Stimulated activated CD4-positive, alpha-beta T cell treated with anti-CD3 and anti-CD28 coated beads, Interleukin-15, amount 100 ng/mL, for 24 hours (primary cell): Measurements from ENCODE around the gene EPHA6.
A peak's percentile ranks its signal among the peaks of the same experiment; 100 is the strongest.

Experiments used
- DNase-seq: peaks from one replicate; pipeline ENCODE4 v3.0.0-alpha.2; 2020

The EPHA6 gene

DNA sequence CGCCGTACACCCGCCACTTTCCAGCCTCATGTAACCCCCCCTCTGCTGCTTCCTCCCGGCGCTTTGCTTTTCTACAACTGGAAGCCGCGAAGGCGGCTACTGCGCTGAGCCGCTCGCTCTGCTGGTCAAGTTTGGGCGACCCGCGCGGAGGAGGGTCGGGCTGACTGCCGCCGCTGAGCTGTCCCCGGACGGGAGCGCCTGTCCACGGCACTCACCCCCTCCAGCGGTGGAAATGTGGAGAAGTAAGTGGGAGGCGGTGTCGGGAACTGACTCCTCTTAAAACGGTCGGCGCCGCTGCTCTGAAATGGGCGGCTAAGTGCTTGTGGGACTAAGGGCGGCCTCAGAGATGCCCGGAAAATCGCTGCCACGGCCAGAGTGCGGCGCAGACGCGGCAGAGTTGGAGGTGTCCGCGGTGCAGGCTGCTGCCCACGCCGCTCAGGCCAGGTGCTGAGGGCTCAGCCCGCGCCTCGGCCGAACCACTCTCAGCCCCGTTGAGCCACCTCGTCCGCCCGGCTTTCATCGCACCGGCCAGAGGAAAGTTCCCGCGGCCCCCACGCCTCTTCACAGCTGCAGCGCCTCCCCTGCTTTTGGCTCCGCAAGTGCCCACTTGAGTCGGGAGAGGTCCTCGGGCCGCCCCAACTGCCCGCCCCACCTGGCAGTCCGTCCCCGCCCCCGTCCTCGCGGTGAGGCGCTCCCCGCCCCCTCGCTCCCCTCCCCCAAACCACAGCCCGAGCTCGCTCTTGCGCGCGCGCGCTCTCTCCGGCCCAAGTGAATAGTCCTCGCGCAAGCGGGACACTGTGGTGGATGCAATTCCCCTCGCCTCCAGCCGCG lies at the start of gene EPHA6:
Gene EPHA6, plus strand, starts transcription at position 775 of the 831 bp plus-strand sequence.
- peak; percentile 12 for DNase-seq

DNA sequence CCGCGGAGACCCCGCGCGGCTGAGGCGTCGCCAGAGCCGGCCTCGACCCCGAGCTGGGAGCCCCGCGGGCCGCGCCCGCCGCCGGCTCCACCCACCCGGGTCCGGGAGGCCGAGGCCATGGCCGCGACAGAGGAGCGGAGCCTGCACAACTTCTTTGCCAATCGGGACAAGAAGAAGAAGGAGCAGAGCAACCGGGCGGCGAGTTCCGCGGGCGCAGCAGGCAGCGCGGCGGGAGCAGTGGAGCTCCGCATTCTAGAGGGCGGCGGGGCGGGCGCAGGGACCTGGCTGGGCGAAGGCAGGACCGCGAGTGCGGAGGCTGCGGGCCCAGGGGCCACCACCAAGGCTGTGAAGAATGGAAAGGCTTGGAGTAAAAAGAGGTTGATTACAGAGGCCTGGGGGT lies 37.6 kb upstream of the EPHA6 start:
- DNase-seq, result no peak

DNA sequence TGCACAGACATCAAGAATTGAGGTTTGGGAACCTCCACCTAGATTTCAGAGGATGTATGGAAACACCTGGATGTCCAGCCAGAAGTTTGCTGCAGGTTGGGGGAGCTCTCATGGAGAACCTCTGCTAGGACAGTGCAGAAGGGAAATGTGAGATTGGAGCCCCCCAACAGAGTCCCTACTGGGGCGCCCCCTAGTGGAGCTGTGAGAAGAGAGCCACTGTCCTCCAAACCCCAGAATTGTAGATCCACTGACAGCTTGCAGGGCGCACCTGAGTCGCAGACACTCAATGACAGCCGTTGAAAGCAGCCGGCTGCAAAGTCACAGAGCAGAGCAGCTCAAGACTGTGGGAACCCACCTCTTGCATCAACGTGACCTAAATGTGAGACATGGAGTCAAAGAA lies 34.6 kb upstream of the EPHA6 start:
- DNase-seq, result peak; percentile 10

DNA sequence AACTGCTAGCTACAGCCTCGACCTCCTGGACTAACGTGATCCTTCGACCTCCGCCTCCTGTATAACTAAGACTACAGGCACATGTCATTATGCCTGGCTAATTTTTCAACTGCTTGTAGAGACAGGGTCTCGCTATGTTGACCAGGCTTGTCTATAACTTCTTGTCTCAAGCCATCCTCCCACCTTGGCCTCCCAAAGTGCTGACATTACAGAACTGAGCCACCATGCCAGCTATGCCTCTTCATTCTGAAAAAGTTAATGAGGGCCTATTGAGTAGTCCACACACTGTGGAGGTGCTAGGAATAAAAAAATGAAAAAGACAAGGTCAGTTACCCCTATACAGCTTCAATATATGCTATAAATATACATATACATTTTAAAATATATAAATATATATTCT lies 18.3 kb upstream of the EPHA6 start:
- DNase-seq, result no peak

DNA sequence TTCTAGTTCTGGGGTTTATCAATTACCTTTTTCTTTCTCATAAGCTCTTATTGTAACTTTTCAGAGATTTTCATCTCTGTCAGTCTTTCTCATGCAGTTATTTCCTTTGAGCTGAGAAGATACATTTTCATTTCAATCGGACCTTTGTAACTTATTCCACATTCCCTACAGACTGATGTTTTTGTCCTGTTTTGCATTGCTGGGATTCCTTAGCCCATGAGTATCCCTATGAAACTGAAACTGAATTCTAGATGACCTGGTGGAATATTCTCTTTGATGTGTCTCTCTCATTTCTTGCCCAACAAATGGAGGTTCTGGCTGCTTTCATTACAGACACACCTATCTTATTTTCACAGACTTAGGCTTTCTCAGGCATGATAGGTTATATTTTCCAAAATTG lies 10.5 kb upstream of the EPHA6 start:
- DNase-seq, result no peak

DNA sequence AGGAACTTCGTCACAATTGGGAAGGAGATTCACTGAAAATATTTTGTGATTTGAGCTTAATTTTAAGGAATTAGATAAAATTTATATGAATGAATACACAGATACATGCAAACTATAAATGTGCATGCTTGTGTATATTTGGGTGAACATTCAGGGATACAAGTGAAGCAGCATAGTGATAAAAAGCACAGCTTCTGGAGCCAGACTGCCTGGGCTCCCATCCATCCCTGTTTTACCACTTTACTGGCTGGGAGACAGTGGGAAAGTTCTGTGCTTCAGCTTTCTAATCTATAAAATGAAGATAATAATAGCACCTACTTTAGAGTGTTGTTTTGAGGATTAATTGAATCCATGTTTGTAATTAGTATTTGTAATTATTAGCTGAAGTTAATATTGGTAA lies 8.1 kb upstream of the EPHA6 start:
- DNase-seq, result no peak

DNA sequence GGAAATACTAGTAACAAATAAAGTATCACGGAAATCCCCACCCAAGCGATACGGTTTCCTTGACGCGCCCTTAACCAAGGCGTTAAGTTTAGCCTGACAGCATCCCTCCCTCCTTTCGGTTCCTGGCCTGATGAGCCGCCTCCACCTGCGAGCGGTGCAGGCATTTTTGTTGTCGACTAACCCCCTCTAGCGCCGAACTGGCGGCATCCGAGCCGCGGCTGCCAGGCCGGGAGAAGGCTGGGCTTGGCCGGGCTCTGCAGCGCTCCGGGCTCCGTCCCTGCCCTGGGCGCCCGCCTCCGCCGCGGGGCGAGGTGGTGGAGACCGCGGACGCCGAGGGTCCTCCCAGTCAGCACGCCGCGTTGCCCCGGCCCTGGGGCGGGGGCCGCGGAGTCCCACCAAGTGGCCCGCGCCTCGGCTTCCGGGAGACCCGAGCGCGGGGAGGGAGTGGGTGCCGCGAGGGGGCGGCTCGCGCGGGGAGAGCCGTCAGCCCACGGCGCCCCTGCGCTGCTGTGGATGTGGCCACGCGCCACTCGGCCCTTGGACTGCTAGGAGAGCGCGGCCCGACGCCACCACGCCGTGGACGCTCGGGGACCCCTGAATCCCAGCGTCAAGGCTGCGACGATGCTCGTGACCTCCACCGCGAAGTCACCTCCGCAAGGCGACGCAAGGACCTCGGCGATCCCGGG lies 1.1 kb upstream of the EPHA6 start:
- peak; percentile 77 for DNase-seq

DNA sequence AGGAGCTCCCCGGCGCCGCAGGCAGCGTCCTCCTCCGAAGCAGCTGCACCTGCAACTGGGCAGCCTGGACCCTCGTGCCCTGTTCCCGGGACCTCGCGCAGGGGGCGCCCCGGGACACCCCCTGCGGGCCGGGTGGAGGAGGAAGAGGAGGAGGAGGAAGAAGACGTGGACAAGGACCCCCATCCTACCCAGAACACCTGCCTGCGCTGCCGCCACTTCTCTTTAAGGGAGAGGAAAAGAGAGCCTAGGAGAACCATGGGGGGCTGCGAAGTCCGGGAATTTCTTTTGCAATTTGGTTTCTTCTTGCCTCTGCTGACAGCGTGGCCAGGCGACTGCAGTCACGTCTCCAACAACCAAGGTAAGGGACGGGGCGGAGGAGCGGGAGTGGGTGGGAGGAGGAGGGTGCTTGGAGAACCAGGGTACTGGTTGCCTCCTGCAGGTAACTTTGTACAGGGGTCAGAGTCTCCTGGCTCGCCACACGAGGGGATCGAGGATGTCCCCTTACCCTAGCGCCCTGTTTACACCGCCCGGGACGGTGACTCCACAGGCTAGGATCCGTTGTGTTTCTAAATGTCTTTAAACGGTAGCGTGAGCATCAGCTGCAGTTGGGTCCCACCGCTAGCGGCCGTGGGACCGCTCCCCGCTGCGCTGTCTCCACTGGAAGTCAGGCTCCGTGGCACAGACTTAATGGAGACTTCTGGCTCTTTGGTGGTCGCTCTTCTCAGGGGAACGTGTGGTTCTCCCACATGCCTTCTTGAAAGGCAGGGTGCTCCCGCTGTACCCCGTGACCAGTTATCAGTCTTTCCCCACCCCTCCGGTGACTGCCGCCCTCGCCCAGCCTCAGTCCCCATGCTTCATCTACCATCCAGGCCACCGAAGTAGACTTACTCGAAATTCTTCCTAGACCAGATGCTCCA lies 515 bp downstream of the EPHA6 start:
- DNase-seq, result no peak

DNA sequence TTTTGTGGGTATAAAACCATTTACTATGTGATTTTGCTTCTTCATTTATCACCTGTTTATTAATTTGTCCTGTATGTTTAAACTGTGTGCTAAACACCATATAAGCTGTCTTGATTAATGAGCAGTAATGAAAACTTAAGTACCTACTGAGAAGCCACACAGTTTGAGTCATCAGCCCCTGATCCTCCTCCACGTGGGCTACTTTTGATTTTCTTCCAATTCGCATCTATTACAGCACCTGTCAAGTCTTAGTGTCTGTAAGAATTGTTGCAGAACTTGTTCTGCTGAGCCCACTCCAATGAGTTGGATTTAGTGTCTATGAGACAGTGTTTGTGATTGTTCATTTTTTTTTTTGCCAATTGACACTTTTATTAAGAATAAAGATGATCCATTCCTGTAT lies 16.8 kb downstream of the EPHA6 start:
- DNase-seq, result no peak

DNA sequence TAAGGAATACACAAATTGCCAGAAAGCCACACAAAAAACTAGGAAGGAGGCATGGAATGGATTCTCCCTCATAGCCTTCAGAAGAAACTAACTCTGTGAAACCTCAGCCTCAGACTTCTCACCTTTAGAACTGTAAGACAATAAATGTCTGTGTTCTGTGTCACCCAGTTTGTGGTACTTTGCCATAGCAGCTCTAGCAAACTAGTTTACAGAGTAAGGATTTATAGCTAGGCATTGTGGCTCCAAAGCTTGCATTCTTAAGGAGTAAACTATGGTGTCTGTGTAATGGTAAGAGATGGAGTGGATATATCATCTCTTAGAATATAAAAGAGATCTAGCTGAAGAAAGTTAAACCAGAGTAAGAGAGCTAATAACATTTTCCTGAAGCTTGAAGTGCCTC lies 18.9 kb downstream of the EPHA6 start:
- no peak for DNase-seq

DNA sequence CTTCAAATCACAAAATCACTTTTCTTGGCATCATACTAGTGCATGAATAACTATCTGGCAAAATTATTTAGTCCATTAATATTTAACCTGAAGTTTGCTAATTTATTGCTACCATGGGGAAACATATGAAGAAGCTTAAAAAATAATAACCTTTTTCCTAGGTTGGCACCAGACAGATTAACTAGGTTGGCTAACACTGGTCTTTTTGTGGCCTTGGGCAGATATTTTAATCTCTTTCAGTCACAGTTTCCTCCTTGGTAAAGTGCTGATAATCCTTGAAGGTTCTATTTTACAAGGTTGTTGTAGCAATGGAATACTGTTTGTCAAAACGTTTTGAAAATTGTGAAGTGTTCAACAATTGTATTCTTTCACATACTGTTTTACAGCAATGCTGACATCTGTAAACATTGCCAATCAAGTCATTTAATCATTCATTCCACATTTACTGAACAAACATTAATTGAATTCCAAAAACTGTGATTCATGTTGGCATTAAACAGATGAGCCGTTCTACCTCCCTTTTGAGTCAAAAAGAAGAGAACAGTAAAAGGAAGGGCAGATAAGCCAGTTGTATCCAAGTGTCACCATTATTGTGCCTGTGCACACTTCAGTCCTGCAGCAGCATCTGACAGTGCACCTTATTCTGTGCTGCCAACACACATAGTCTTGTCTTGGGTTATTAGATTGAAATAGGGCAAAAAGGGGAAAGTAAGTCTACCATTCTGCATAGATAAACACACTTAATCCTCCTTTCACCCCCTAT lies 21.9 kb downstream of the EPHA6 start:
- DNase-seq, result no peak

DNA sequence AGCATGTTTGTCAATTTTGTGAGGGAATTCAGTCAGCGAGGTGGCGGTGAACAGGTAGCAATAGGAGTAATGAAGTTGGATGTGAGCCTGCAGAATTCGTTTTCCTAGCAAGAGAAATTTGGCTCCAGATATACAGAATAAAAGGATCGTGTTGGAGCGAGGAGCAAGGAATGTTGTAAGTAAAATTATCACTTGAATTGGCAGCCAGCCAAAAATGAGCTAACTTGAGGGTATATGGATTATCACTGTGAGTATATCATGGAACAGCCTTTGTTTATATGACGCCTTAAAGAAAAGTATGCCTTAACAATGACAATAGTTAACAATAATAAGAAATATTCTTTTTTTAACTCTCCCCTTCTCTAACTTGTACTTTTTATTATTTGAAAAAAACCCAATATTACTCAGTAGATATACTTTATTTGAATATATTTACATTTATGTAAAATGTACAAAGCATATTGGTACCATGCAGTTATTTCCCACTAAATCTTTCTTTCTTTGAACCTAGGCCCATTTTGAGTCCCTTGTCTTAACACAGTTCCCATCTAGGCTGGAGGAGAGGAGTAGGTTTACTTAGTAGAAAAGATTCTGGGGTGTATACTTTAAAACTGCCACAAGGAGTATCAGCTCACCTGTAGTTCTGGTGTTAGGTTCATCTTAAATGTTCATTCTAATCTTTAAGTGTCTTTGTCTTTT lies 29.3 kb downstream of the EPHA6 start:
- no peak for DNase-seq

DNA sequence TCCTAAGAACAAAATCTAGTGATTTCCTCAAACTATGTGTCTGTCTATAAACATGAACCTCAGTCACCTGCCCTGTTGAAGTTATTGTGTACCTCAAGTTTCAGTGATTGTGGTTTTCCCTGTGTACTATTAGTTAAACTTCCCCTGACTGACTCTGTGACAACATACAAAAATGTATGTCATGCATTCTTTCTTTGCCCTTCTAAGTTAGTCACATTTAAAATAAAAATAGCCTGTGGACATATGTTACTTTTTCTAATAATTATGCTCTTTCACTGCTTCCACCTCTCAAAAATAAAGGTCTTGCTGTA lies 29.8 kb downstream of the EPHA6 start:
- no peak for DNase-seq

DNA sequence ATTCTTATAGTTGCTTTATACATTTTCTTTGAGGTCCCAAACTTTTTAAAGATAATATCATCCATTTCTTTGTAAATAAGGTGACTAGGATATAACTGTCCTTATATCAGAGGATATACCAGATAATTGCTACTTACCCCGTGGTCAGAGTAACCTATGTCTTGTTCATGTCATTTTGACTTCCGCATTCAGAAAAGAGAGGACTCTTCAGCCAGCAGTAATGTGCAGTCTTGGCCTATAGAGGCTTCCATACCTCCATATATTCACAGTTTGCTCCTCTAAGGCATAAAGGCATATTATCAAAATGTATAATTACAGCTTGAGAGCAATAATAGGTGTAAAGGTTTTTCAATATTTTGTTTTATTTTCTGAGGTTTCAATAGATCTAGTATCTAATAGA lies 38.5 kb downstream of the EPHA6 start:
- DNase-seq, result no peak

DNA sequence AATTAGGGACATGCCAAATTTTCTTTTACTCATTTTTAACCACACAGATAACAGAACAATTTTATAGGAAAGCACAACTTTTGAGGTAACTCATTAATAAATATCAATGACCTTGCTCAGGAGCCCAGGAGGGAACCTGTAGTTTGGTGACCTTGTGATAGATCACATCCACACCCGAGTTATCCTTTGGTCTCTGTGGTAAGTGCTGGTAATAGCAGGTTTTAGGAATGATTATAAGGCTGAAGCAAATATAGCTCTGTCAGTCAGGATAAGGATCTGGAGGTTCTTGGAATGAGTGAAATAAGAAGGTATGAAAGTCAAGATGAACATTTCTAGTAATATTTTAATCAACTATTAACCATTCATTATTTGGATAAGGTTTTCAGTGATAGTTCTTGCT lies 46.5 kb downstream of the EPHA6 start:
- no peak for DNase-seq

DNA sequence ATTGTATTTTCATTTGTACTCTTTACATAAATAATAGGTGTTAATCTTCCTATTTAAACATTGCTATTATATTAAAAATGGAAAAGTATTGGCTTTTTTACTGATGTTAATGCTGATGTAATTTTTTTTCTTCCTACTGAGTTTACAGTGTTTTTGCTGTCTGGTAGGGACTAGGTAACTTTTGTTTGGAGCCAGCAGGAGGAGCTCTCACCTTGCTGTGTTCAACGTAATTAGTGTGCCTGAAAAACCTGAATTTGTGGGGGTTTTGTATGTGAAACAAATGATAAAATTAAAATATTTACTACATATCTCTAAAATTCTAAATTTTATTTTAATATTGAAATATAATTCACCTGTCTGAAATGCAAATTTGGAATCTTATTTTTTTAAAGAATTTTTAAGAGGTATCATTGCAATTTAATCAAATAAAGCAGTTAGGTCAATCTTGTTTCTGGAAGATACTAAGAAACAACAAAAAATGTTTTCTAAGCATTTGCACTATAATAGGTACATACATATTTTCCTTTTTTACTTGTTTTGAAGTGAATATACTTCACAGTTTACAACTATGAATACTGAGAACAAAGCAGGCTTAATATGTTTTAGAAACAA lies 48.8 kb downstream of the EPHA6 start:
- peak; percentile 19 for DNase-seq

DNA sequence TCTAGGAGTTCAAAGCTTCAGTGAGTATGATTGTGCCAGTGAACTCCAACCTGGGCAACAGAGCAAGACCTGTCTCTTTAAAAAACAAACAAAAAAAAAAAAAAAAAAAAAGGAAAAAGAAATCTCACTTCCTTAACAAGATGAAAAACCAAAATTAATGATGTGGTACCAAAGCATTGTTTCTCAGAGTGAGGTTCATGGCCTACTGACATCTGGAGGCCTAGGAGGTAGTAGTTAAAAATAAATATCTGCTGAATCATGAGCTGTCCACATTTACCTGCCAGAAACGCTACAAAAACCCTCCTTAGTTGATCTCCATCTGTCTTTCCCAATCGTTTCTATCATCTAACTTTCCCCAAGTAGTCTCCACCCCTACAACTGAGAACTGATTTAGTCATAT lies 51.2 kb downstream of the EPHA6 start:
- no peak for DNase-seq

DNA sequence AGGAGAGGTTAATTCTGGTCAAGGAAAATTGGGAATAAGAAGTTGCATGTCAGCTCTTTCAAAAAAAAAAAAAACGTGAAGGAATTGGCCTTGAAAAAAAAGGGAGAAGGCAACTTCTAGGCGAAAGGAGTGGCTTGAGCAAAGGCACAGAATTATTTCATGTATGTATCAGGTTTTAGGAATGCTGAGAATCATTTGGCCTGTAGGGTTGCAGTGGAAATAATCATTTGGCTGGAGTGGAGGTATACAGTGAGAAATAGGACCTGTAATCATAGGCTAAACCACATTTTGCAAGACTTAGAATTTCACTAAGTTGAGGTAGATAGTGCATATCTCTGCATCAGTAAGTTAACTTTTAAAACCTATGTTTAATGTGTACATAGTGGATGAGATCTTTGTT lies 54.9 kb downstream of the EPHA6 start:
- no peak for DNase-seq

DNA sequence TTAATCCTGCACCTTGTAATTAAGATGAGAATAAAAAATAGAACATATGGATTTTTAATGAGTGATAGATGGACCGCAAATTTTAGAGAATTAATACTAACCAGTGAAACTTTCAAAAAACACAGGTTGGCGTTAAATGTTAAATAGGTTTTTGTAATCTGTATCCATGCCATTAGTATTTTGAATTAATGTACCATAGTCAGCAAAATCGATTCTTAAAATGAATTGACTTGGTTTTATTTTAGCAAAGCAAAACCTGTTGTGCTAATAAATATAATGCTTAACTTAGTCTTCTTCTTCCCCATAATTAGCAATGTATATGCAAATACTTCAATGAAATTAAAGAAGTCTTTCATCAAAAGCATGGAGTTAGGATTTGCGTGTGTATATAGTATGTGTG lies 63.1 kb downstream of the EPHA6 start:
- DNase-seq, result no peak

DNA sequence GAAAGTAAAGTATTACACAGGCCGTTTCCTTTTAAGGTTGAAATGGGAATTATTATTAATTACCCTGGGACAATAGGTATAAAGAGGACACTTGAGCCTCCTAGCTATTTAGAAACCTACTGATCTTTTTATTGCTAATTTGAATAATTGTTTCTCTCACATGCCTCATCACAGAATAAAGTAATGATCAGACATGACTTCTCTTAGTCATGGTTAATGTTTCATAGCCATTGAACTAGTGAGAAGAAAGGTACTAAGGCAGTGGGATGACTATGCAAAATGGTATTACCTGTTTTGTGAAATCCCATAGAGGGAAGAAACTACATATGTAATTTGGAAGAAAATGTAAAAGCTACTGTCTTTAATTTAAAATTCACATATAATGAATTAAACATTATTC lies 85.6 kb downstream of the EPHA6 start:
- DNase-seq, result no peak

DNA sequence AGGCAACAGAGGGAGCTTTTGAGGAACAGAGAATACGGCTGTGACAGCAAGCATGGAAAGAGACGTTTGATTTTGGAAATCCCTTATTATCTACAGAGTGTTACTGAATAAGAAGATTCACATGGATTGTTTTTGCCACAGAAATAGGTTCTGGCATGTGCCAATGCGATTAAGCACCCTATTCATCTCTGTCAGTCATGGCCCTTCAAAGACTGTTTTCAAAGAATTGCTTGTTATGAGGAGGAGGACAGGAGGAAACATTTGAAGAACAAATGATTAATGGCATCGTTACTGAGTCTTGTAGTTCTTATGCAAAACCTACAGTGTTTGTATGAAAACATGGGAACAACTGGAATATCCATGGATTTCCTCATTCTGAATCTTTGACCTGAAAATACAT lies 86.2 kb downstream of the EPHA6 start:
- DNase-seq, result no peak

DNA sequence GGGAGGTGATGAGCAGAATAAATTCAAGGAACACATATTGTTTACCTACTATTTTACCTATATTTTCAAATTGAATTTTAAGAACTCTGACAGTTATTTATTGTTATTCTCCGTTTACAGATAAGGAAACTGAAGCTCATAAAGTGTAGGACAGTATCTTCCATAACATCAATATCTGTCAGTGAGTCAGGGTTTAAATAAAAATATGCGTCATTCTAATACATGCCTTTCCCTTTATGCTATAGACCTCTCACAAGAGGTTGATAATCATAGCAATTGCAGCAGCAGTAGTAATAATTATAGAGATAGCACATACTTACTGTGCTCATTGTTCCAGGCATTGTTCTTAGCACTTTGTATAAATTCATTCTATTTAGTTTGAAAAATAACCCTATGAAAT lies 101.1 kb downstream of the EPHA6 start:
- no peak for DNase-seq
